MCF 10A (cell line): ENCODE measurements around the gene ATG10. TPM values are rescaled to one million over a fixed set of nuclear protein-coding genes. Genes with fewer than 3 reads are reported as not detected.
"Not testable (repeated sequence)": the region's sequence is repeated elsewhere in the genome, so short reads cannot be mapped to it uniquely, and the experiment has no call there.

Experiments used
- BruUV-seq: library from RNA; stranded (reverse); fragments of 400-500 nt; replicated peaks from 2 replicates; lab custom pipeline; 2021; lab: Mats Ljungman, UMichigan
- CTCF ChIA-PET: fragments of 300-600 bp; sonication (Branson Sonifier 250); formaldehyde crosslinking; extraction: SDS; loops from one replicate; lab custom pipeline; 2021; ENCODE audit warnings: antibody characterized with exemption, inconsistent platforms; lab: Yijun Ruan, JAX
- POLR2A ChIA-PET: fragments of 300-600, 350-650 bp; sonication (Branson Sonifier 250); formaldehyde crosslinking; extraction: SDS; loops from one replicate; lab custom pipeline; 2020; ENCODE audit warnings: antibody characterized with exemption, inconsistent platforms; lab: Yijun Ruan, JAX
- DNase-seq: peaks from one replicate; pipeline ENCODE4 v3.0.0-alpha.2; 2018; ENCODE audit not compliant: unreplicated experiment
- H3K27ac Mint-ChIP-seq: one replicate; pipeline ENCODE4 v1.8.0; 2022; ENCODE audit warnings: mild to moderate bottlenecking, low read depth, mixed read lengths; ENCODE audit not compliant: unreplicated experiment
- H3K27me3 Mint-ChIP-seq: one replicate; pipeline ENCODE4 v1.8.0; 2022; ENCODE audit warnings: mixed read lengths; ENCODE audit not compliant: insufficient read depth, unreplicated experiment
- H3K36me3 Mint-ChIP-seq: one replicate; pipeline ENCODE4 v1.8.0; 2022; ENCODE audit warnings: mild to moderate bottlenecking, moderate library complexity, mixed read lengths; ENCODE audit not compliant: insufficient read depth, unreplicated experiment
- H3K4me1 Mint-ChIP-seq: one replicate; pipeline ENCODE4 v1.8.0; 2022; ENCODE audit warnings: mixed read lengths; ENCODE audit not compliant: insufficient read depth, unreplicated experiment
- H3K4me3 Mint-ChIP-seq: one replicate; pipeline ENCODE4 v1.8.0; 2022; ENCODE audit warnings: mild to moderate bottlenecking, moderate library complexity, mixed read lengths; ENCODE audit not compliant: unreplicated experiment
- H3K9me3 Mint-ChIP-seq: one replicate; pipeline ENCODE4 v1.8.0; 2022; ENCODE audit warnings: mixed read lengths; ENCODE audit not compliant: unreplicated experiment
- intact Hi-C: fragments of 100-400 bp; cut with micrococcal nuclease; formaldehyde crosslinking; loops from 2 replicates; pipeline ENCODE4 v1.14.1; 2022
- total RNA-seq: library from RNA; stranded (reverse); gene quantifications from 2 replicates; pipeline ENCODE4 v1.2.3, GENCODE V29; 2022
- TF ChIP-seq, protein P1 (sequence below): fragments of 200-600 bp; IDR thresholded peaks from one replicate; pipeline ENCODE4 v1.8.0; 2022; ENCODE audit warnings: antibody characterized with exemption, mild to moderate bottlenecking; ENCODE audit not compliant: unreplicated experiment

ATG10 gene
- total RNA-seq, 1 experiment from 2014 or later = 9.9 TPM

DNA sequence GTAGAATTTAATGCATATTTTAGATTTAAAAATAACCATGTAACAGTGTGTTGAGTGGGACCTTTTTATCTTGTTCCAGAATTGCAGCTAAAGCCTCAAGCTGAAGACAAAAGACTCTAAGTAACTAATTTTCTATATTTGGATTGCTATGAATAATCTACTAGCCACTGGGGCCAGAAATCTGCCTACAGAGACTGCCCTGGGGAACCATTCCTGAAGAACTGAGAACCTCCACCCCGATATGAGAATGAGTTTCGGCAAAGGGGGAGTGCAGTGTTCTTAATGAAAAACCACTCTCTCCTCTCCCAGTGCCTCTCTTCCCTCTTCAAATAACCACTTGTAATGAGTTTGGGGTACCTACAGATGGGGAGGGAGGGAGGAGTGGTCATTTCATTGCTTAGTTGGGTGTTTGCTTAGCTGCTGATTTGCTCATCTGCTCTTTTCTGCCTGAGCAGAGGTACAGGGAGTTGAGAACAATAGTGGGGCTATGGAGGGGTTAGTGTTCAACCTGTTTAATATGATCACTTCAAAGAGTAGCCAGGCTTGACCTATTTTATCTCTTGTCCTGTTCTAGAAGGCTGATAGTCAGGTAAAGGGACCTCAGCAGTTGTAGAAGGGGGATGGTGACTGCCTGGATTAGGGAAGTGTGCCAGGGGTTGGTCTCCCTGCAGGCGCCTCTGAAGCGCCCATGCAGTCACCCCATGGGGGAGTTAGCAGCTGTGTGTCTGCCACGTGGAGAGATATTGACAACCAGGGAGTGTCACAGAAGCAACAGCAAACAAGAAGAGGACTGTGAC lies 47.7 kb downstream of the ATG10 start:
- ChIA-PET CTCF (no interaction called here), POLR2A (no interaction called here)
- no peak for DNase-seq
- no TSS peak for BruUV-seq
- H3K27me3 Mint-ChIP-seq = no peaks in the 10 kb centered on the region
- H3K4me3 Mint-ChIP-seq = no peak overlapping the region
- intact Hi-C loops = no loop called here
- no peaks in the 10 kb centered on the region for H3K9me3 Mint-ChIP-seq
- peaks cover 6% of the 10 kb centered on the region for H3K4me1 Mint-ChIP-seq
- no peak overlapping the region for H3K27ac Mint-ChIP-seq
- TF ChIP-seq, protein P1, sequence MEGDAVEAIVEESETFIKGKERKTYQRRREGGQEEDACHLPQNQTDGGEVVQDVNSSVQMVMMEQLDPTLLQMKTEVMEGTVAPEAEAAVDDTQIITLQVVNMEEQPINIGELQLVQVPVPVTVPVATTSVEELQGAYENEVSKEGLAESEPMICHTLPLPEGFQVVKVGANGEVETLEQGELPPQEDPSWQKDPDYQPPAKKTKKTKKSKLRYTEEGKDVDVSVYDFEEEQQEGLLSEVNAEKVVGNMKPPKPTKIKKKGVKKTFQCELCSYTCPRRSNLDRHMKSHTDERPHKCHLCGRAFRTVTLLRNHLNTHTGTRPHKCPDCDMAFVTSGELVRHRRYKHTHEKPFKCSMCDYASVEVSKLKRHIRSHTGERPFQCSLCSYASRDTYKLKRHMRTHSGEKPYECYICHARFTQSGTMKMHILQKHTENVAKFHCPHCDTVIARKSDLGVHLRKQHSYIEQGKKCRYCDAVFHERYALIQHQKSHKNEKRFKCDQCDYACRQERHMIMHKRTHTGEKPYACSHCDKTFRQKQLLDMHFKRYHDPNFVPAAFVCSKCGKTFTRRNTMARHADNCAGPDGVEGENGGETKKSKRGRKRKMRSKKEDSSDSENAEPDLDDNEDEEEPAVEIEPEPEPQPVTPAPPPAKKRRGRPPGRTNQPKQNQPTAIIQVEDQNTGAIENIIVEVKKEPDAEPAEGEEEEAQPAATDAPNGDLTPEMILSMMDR = no peak
- H3K36me3 Mint-ChIP-seq = no peaks in the 10 kb centered on the region

DNA sequence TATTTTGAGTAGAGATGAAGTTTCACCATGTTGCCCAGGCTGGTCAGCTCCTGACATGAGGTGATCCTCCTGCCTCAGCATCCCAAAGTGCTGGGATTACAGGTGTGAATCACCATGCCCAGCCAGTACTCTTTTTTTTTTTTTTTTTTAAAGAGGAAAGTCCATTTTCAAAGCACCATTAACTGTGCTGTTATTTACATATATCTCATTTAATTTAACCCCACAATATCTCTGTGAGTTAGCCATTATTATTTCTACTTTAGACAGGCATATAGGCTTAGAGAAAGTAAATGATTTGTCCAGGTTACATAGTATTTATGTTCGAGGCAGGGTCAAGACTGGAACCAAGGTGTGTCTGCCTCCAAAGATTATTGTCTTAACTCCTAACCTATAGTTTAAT lies 50.7 kb downstream of the ATG10 start:
- Mint-ChIP-seq H3K4me3 (no peak overlapping the region), H3K4me1 (peaks cover 6% of the 10 kb centered on the region), H3K27me3 (no peaks in the 10 kb centered on the region), H3K9me3 (no peaks in the 10 kb centered on the region), H3K36me3 (no peaks in the 10 kb centered on the region), H3K27ac (no peak overlapping the region)
- POLR2A ChIA-PET = no interaction called here
- no peak for DNase-seq
- CTCF ChIA-PET = interaction anchor here (0.6 to 0.9 kb wide), 2 partner anchors 14 to 85 kb away, joined by 3 read pairs; no protein-coding TSS in a partner anchor
- intact Hi-C loops = no loop called here
- BruUV-seq = no TSS peak
- TF ChIP-seq, protein P1 = no peak

DNA sequence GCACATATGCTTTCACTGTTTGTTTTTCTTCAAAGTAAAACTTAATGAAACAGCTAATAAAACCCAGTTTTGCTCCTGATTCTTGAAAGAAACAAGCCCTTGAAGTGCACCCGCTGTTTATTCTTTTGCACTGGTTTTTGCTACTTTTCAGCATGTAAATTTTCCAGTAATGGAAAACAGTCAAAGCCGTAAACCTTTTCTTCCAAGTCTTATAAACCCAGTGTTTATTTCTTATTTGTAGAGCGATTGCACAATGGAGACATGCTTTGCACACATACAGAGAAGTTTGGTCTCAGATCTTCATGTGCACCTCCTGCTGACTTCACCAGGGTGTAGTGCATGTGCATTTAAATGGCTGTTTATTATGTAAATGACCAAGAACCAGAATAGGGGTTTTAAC lies 51.8 kb downstream of the ATG10 start:
- Mint-ChIP-seq H3K27ac (no peak overlapping the region), H3K36me3 (no peaks in the 10 kb centered on the region), H3K9me3 (no peaks in the 10 kb centered on the region), H3K27me3 (no peaks in the 10 kb centered on the region), H3K4me1 (peaks cover under 1% of the 10 kb centered on the region), H3K4me3 (no peak overlapping the region)
- ChIA-PET CTCF (no interaction called here), POLR2A (no interaction called here)
- intact Hi-C loops = no loop called here
- TF ChIP-seq, protein P1 = no peak
- no peak for DNase-seq
- BruUV-seq = no TSS peak

DNA sequence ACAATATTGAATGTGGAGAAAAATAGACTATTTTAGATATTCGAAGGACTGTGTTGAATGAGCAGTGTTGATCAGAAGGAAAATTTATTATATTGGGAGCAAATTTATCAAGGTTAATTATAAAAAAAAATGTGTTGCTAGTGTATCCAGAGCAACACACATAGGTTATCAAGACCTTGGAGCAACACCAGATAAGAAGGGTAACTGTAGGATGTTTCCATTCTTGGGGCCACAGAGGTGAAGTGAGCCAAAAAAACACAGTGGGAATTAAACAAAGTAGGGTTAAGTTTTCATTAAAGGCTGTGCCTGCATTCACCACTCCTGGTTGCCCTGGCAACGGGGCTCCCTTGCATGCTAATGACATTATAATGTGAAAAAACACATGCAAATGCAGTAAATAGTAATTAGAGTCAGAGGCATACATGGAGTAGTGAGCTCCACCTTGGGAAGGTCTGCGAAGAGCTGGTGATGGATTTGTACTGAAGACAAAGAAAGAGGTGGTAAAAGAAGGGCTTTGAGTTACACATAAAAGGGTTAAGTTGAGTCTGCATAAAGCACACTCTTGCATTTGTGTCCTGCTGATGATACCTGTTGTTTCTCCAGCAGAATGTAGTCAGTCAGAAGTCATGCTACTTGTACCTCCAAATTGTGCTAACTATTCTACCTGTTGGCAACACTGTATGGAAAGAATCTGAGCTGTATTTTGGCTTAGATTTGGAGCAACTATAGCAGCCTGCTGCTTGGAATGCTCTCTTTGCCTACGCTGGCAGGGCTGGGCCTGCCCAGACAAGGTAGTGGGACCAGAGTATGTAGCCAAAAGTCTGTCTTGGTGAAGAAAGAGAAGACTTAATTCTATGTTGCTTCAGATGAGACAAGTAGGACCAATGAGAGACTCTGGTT lies 59.6 kb downstream of the ATG10 start:
- H3K27ac Mint-ChIP-seq = peak overlapping the region; percentile 57
- H3K27me3 Mint-ChIP-seq = no peaks in the 10 kb centered on the region
- TF ChIP-seq, protein P1 = no peak
- no peaks in the 10 kb centered on the region for H3K9me3 Mint-ChIP-seq
- peaks cover 16% of the 10 kb centered on the region for H3K4me1 Mint-ChIP-seq
- no TSS peak for BruUV-seq
- CTCF ChIA-PET = interaction anchor here (0.7 to 1.3 kb wide), 2 partner anchors 391 to 606 kb away, joined by 3 to 4 read pairs; no protein-coding TSS in a partner anchor
- H3K4me3 Mint-ChIP-seq = no peak overlapping the region
- peak; percentile 24 for DNase-seq
- POLR2A ChIA-PET = interaction anchor here (1.0 to 1.2 kb wide), 2 partner anchors 74 to 134 kb away, joined by 6 to 7 read pairs; no protein-coding TSS in a partner anchor
- intact Hi-C loops = no loop called here
- H3K36me3 Mint-ChIP-seq = no peaks in the 10 kb centered on the region

DNA sequence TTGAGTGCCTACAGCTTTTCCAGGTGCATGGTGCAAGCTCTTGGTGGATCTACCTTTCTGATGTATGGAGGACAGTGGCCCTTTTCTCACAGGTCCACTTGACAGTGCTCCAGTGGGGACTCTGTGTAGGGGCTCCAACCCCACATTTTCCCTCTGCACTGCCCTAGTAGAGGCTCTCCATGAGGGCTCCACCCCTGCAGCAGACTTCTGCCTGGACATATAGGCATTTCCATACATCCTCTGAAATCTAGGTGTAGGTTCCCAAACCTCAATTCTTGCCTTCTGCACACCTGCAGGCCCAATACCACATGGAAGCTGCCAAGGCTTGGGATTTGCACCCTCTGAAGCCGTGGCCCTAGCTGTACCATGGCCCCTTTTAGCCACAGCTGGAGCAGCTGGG lies 71.1 kb downstream of the ATG10 start:
- POLR2A ChIA-PET = interaction anchor here (0.6 kb wide), 1 partner anchor 746 kb away, joined by 4 read pairs; no protein-coding TSS in a partner anchor
- H3K27me3 Mint-ChIP-seq, H3K27ac Mint-ChIP-seq, H3K4me3 Mint-ChIP-seq, DNase-seq, CTCF ChIA-PET, intact Hi-C loops, H3K36me3 Mint-ChIP-seq, BruUV-seq: not testable (repeated sequence)
- Mint-ChIP-seq H3K4me1 (peaks cover 14% of the 10 kb centered on the region), H3K9me3 (peaks cover 16% of the 10 kb centered on the region)
